ENCODE data around the gene ZNF324. TPM values are rescaled to one million over a fixed set of nuclear protein-coding genes. Genes with fewer than 3 reads are reported as not detected.
A peak's percentile ranks its signal among the peaks of the same experiment; 100 is the strongest.

ZNF324 gene
- total and polyA plus RNA-seq, 9 of the 15 experiments (the other 6 are each of a cell fraction or from before 2014, with no cell fraction given) = 0.92 to 16.4 (median 5.3) TPM

GRCh38 chr19:58466760-58467589, at the start of gene ZNF324 (continued):
- TF ChIP-seq CREB3L1 (IDR thresholded peaks at IDR 0.05; ENCODE audit: borderline replicate concordance, low read depth) = peak; percentile 45; the same call in 1 of the 2 replicates
- TF ChIP-seq TEAD1 (CRISPR knock-in tag; IDR thresholded peaks at IDR 0.05) = peak in 1 of 2 experiments; percentile 33; a peak in 1 of 4 replicates
- no peak for TF ChIP-seq E2F5 (CRISPR knock-in tag; IDR thresholded peaks at IDR 0.05)
- TF ChIP-seq ZNF398 (CRISPR knock-in tag; IDR thresholded peaks at IDR 0.05) = no peak
- no peak for TF ChIP-seq CBX5 (IDR thresholded peaks at IDR 0.05; ENCODE audit: borderline replicate concordance, low read depth)
- TF ChIP-seq SP2 (IDR thresholded peaks at IDR 0.05; ENCODE audit: extremely low read depth, low read depth, low read length, poor library complexity, severe bottlenecking) = peak; percentile 47
- no peak for TF ChIP-seq CHCHD3 (CRISPR knock-in tag; IDR thresholded peaks at IDR 0.05)
- no peak for TF ChIP-seq SFPQ (IDR thresholded peaks at IDR 0.05; ENCODE audit: low read depth, low read length)
- peak in 1 of 2 experiments; percentile 25; a peak in 3 of 4 replicates for TF ChIP-seq RAD21 (CRISPR knock-in tag; conservative IDR thresholded peaks at IDR 0.05 in 1 of 2, IDR thresholded peaks at IDR 0.05 in 1 of 2)
- TF ChIP-seq HIVEP1 (CRISPR knock-in tag; IDR thresholded peaks at IDR 0.05) = no peak
- no peak for TF ChIP-seq TCF7L2 (IDR thresholded peaks at IDR 0.05; ENCODE audit: low read depth, low read length)
- peak; percentile 94 for TF ChIP-seq FOXJ2 (tag; IDR thresholded peaks at IDR 0.05)
- TF ChIP-seq KLF6 (CRISPR knock-in tag; IDR thresholded peaks at IDR 0.05; ENCODE audit: borderline replicate concordance) = no peak

Measured in K562 (cell line).